Nephron (organoid): ENCODE measurements around the gene POU4F3.

Experiments used
- H3K27ac Mint-ChIP-seq, 3 experiments: 2 replicates each; pipeline ENCODE4 v1.8.0; 2020; ENCODE audit warnings: mixed read lengths in 3 of 3, mild to moderate bottlenecking in 2 of 3, moderate library complexity in 1 of 3
- H3K27me3 Mint-ChIP-seq: 2 replicates; pipeline ENCODE4 v1.8.0; 2021; ENCODE audit warnings: low read depth, mild to moderate bottlenecking, moderate library complexity, mixed read lengths
- H3K36me3 Mint-ChIP-seq: 2 replicates; pipeline ENCODE4 v1.8.0; 2020; ENCODE audit warnings: low read depth, mixed read lengths
- H3K4me1 Mint-ChIP-seq: 2 replicates; pipeline ENCODE4 v1.8.0; 2020; ENCODE audit warnings: mixed read lengths
- H3K4me3 Mint-ChIP-seq, 3 experiments: 2 replicates each; pipeline ENCODE4 v1.8.0; 2020; ENCODE audit warnings: mild to moderate bottlenecking in 3 of 3, mixed read lengths in 3 of 3, moderate library complexity in 2 of 3
- H3K9me3 Mint-ChIP-seq: 2 replicates; pipeline ENCODE4 v1.8.0; 2020; ENCODE audit warnings: mixed read lengths
- CTCF ChIP-seq, 3 experiments: fragments of 200-600 bp; sonication (generic); IDR thresholded peaks; one replicate each; pipeline ENCODE4 v1.5.0; 2021; ENCODE audit warnings: antibody characterized with exemption in 3 of 3; ENCODE audit not compliant: unreplicated experiment in 3 of 3

The POU4F3 gene

DNA sequence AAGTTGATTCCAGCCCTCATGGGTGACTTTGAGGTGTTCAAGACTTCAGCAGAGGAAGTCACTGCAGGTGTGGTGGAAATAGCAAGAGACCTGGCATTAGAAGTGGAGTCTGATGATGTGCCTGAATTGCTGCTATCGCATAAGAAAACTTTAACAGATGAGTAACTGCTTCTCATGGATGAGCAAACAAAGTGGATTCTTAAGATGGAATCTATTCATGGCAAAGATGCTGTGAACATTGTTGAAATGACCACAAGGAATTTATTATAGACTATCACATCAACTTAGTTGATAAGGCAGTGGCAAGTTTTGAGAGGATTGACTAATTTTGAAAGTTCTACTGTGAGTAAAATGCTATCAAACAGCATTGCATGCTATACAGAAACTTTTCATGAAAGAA, 17.1 kb upstream of the POU4F3 start:
- TF ChIP-seq CTCF (IDR thresholded peaks at IDR 0.05; ENCODE audit: unreplicated experiment in 3 of 3): no peak
- no peaks in the 10 kb centered on the region for H3K36me3 Mint-ChIP-seq
- H3K4me1 Mint-ChIP-seq: no peaks in the 10 kb centered on the region
- no peak overlapping the region for H3K27ac Mint-ChIP-seq
- peaks cover 6% of the 10 kb centered on the region for H3K27me3 Mint-ChIP-seq
- no peak overlapping the region for H3K4me3 Mint-ChIP-seq
- H3K9me3 Mint-ChIP-seq: peaks cover 5% of the 10 kb centered on the region

- no peak for TF ChIP-seq CTCF (IDR thresholded peaks at IDR 0.05; ENCODE audit: unreplicated experiment in 3 of 3)
- H3K27me3 Mint-ChIP-seq: peaks cover 54% of the 10 kb centered on the region
- no peaks in the 10 kb centered on the region for H3K36me3 Mint-ChIP-seq
- H3K27ac Mint-ChIP-seq: no peak overlapping the region
- H3K9me3 Mint-ChIP-seq: peaks cover 4% of the 10 kb centered on the region
- H3K4me1 Mint-ChIP-seq: no peaks in the 10 kb centered on the region
- H3K4me3 Mint-ChIP-seq: no peak overlapping the region
Observed at GRCh38 chr5:146327257-146327870, 11.3 kb upstream of the POU4F3 start.

- no peak for TF ChIP-seq CTCF (IDR thresholded peaks at IDR 0.05; ENCODE audit: unreplicated experiment in 3 of 3)
- Mint-ChIP-seq H3K36me3 (no peaks in the 10 kb centered on the region), H3K9me3 (peaks cover 4% of the 10 kb centered on the region), H3K27me3 (peaks cover 60% of the 10 kb centered on the region), H3K4me1 (no peaks in the 10 kb centered on the region), H3K4me3 (no peak overlapping the region), H3K27ac (no peak overlapping the region)
Observed at GRCh38 chr5:146327989-146328388, 10.7 kb upstream of the POU4F3 start.

GRCh38 chr5:146329697-146330096, 8.9 kb upstream of the POU4F3 start:
- Mint-ChIP-seq H3K4me1 (no peaks in the 10 kb centered on the region), H3K27me3 (peaks cover 77% of the 10 kb centered on the region), H3K36me3 (no peaks in the 10 kb centered on the region), H3K9me3 (peaks cover 7% of the 10 kb centered on the region), H3K27ac (no peak overlapping the region), H3K4me3 (no peak overlapping the region)
- TF ChIP-seq CTCF (IDR thresholded peaks at IDR 0.05; ENCODE audit: unreplicated experiment in 3 of 3): no peak

GRCh38 chr5:146331423-146331822, 7.2 kb upstream of the POU4F3 start:
- TF ChIP-seq CTCF (IDR thresholded peaks at IDR 0.05; ENCODE audit: unreplicated experiment in 3 of 3): no peak
- Mint-ChIP-seq H3K9me3 (peaks cover 7% of the 10 kb centered on the region), H3K4me1 (no peaks in the 10 kb centered on the region), H3K36me3 (no peaks in the 10 kb centered on the region), H3K4me3 (no peak overlapping the region), H3K27me3 (peaks cover 91% of the 10 kb centered on the region), H3K27ac (no peak overlapping the region)

- peaks cover 98% of the 10 kb centered on the region for H3K27me3 Mint-ChIP-seq
- H3K27ac Mint-ChIP-seq: no peak overlapping the region
- peaks cover 7% of the 10 kb centered on the region for H3K9me3 Mint-ChIP-seq
Observed at GRCh38 chr5:146334074-146334533, 4.5 kb upstream of the POU4F3 start.

More at GRCh38 chr5:146334074-146334533, 4.5 kb upstream of the POU4F3 start:
- Mint-ChIP-seq H3K4me1 (peaks cover 13% of the 10 kb centered on the region), H3K36me3 (no peaks in the 10 kb centered on the region), H3K4me3 (no peak overlapping the region)
- no peak for TF ChIP-seq CTCF (IDR thresholded peaks at IDR 0.05; ENCODE audit: unreplicated experiment in 3 of 3)
